Endothelial cell of umbilical vein (primary cell): ENCODE measurements around the gene UBE2E3.

ENCODE experiments used
- EZH2 ChIP-seq: IDR thresholded peaks from 2 replicates; pipeline ENCODE4 v1.6.1; 2012; ENCODE audit warnings: borderline replicate concordance, low read depth, mild to moderate bottlenecking, moderate library complexity, low read length, inconsistent platforms; ENCODE audit not compliant: severe bottlenecking
- MAX ChIP-seq: IDR thresholded peaks from 2 replicates; pipeline ENCODE4 v1.6.1; 2011; ENCODE audit not compliant: insufficient read depth, insufficient read length
- POLR2A ChIP-seq: IDR thresholded peaks from 2 replicates; pipeline ENCODE4 v1.6.1; 2012; ENCODE audit warnings: low read depth, mild to moderate bottlenecking, control low read depth, low read length
- TF ChIP-seq, protein P1 (sequence below), 2 donors: IDR thresholded peaks; 1 replicate in 1 of 2; 2 replicates in 1 of 2; pipeline ENCODE4 v1.5.1; 2011; ENCODE audit warnings: low read length in 2 of 2, mild to moderate bottlenecking in 2 of 2, moderate library complexity in 2 of 2, control low read depth in 1 of 2, inconsistent platforms in 1 of 2, low read depth in 1 of 2; ENCODE audit not compliant: insufficient read depth in 1 of 2; ENCODE audit errors: extremely low read depth in 1 of 2

DNA sequence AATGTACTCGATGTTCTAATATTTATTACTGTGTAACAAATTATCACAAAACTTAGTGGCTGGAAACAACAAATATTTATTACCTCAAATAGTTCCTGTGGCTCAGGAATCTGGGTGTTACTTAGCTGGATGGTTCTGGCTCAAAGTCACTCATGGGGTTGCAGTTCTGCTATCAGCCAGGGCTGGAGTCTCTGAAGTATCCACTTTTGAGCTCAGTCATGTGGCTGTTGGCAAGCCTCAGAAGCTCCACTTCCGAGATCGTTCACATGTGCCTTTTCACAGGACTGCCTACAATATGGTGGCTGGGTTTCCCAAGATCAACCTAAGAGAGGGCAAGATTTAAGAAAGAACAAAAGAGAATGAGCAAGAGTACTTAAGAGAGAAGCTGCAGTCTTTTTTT is 19.4 kb upstream of the UBE2E3 start:
- TF ChIP-seq, protein P1, sequence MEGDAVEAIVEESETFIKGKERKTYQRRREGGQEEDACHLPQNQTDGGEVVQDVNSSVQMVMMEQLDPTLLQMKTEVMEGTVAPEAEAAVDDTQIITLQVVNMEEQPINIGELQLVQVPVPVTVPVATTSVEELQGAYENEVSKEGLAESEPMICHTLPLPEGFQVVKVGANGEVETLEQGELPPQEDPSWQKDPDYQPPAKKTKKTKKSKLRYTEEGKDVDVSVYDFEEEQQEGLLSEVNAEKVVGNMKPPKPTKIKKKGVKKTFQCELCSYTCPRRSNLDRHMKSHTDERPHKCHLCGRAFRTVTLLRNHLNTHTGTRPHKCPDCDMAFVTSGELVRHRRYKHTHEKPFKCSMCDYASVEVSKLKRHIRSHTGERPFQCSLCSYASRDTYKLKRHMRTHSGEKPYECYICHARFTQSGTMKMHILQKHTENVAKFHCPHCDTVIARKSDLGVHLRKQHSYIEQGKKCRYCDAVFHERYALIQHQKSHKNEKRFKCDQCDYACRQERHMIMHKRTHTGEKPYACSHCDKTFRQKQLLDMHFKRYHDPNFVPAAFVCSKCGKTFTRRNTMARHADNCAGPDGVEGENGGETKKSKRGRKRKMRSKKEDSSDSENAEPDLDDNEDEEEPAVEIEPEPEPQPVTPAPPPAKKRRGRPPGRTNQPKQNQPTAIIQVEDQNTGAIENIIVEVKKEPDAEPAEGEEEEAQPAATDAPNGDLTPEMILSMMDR (IDR thresholded peaks at IDR 0.05; ENCODE audit: extremely low read depth in 1 of 2, insufficient read depth in 1 of 2, low read depth in 1 of 2, low read length in 2 of 2): no peak
- no peak for TF ChIP-seq EZH2
- no peak for TF ChIP-seq POLR2A
- TF ChIP-seq MAX: no peak
